Gastrocnemius medialis (tissue), 4 donors: Measurements from ENCODE around the gene COPS7A. TPM values are rescaled to one million over a fixed set of nuclear protein-coding genes. Genes with fewer than 3 reads are reported as not detected.
A peak's percentile ranks its signal among the peaks of the same experiment; 100 is the strongest.

Source experiments
- ATAC-seq, 2 donors: fragments of 150-250 bp; one replicate each; pipeline ENCODE4 v1.9.1; 2016
- DNase-seq, 2 donors: peaks; one replicate each; pipeline ENCODE4 v3.0.0-alpha.2; 2019
- H3K27ac ChIP-seq, 4 donors: fragments of 200-600 bp; sonication (generic); 1 replicate in 1 of 4; 2 replicates in 3 of 4; pipeline ENCODE4 v1.5.1; 2016 to 2018; ENCODE audit warnings: mild to moderate bottlenecking in 2 of 4, moderate library complexity in 1 of 4
- H3K27me3 ChIP-seq, 3 donors: fragments of 200-600 bp; sonication (generic) in 2 of 3; 1 replicate in 1 of 3; 2 replicates in 2 of 3; pipeline versions ENCODE4 v1.5.1 to v1.6.0; 2016 to 2019; ENCODE audit warnings: mild to moderate bottlenecking in 1 of 3, moderate library complexity in 1 of 3
- H3K36me3 ChIP-seq, 2 donors: fragments of 200-600 bp; sonication (generic) in 1 of 2; one replicate each; pipeline ENCODE4 v1.5.1; 2017 to 2018
- H3K4me1 ChIP-seq, 2 donors: fragments of 200-600 bp; sonication (generic) in 1 of 2; one replicate each; pipeline ENCODE4 v1.5.1; 2016 to 2017; ENCODE audit warnings: mild to moderate bottlenecking in 2 of 2
- H3K4me3 ChIP-seq, 4 donors: fragments of 200-600 bp; sonication (generic) in 3 of 4; 1 replicate in 1 of 4; 2 replicates in 3 of 4; pipeline ENCODE4 v1.5.1; 2016 to 2019; ENCODE audit warnings: mild to moderate bottlenecking in 2 of 4
- H3K9me3 ChIP-seq, 3 donors: fragments of 200-600 bp; sonication (generic) in 2 of 3; 1 replicate in 1 of 3; 2 replicates in 2 of 3; pipeline ENCODE4 v1.5.1; 2016 to 2019
- CTCF ChIP-seq, 5 experiments: fragments of 450-650 bp in 3 of 5; fragments of 200-600 bp in 2 of 5; sonication (generic) in 2 of 5; IDR thresholded peaks in 4 of 5; conservative IDR thresholded peaks in 1 of 5; 1 replicate in 4 of 5; 2 replicates in 1 of 5; pipeline ENCODE4 v1.5.1; 2016 to 2019; ENCODE audit warnings: antibody characterized with exemption in 5 of 5, mild to moderate bottlenecking in 3 of 5, moderate library complexity in 3 of 5
- POLR2A ChIP-seq, 2 donors: fragments of 450-650 bp; IDR thresholded peaks; one replicate each; pipeline ENCODE4 v1.6.1; 2017; ENCODE audit warnings: antibody characterized with exemption in 2 of 2, mild to moderate bottlenecking in 2 of 2, moderate library complexity in 2 of 2
- in situ Hi-C, 4 donors: fragments of 200-750 bp; cut with MboI; loops; one replicate each; pipeline versions ENCODE4 v1.15.0 to v1.8.0; 2017; ENCODE audit warnings: low sequenced_read_pairs in 4 of 4
- intact Hi-C: fragments of 100-400 bp; cut with DNase I; formaldehyde crosslinking; loops from one replicate; pipeline ENCODE4 v1.15.1; 2023; ENCODE audit warnings: low total_unique reads
- total RNA-seq, 4 donors: library from RNA; depleted of rRNA; stranded (reverse); fragments of >200 nt; gene quantifications; one replicate each; pipeline versions ENCODE4 v1.1.0 to v1.2.3, GENCODE V29; 2016

COPS7A gene
- total RNA-seq, 4 donors from 2014 or later, result 82.0 to 132 (median 99.0) TPM

GRCh38 chr12:6729186-6729585 lies 5.3 kb downstream of the COPS7A start:
- intact Hi-C loops, result no loop called here
- DNase-seq (no peak), ATAC-seq (no peak)
- Histone ChIP-seq H3K4me3 (no peak overlapping the region), H3K9me3 (no peaks in the 10 kb centered on the region), H3K27ac (no peak overlapping the region), H3K4me1 (peaks cover 6 to 9% of the 10 kb centered on the region in 2 donors), H3K36me3 (peaks cover 2 to 57% of the 10 kb centered on the region in 2 donors), H3K27me3 (no peaks in the 10 kb centered on the region)
- in situ Hi-C loops, result loop anchor here in 1 of 4 donors (10.0 kb wide), 1 partner anchor 64 kb away; the partner anchor contains the start of gene ING4
- TF ChIP-seq POLR2A (IDR thresholded peaks at IDR 0.05), result no peak
- no peak for TF ChIP-seq CTCF (IDR thresholded peaks at IDR 0.05 in 4 of 5, conservative IDR thresholded peaks at IDR 0.05 in 1 of 5)

GRCh38 chr12:6730169-6730568 lies 6.3 kb downstream of the COPS7A start:
- TF ChIP-seq POLR2A (IDR thresholded peaks at IDR 0.05) (no peak), CTCF (IDR thresholded peaks at IDR 0.05 in 4 of 5, conservative IDR thresholded peaks at IDR 0.05 in 1 of 5) (no peak)
- in situ Hi-C loops (loop anchor here in 1 of 4 donors (10.0 kb wide), 1 partner anchor 115 kb away; the partner anchor contains the start of gene GNB3), intact Hi-C loops (no loop called here)
- no peaks in the 10 kb centered on the region for H3K27me3 ChIP-seq
- no peak for ATAC-seq
- no peaks in the 10 kb centered on the region for H3K9me3 ChIP-seq
- no peaks in the 10 kb centered on the region for H3K4me1 ChIP-seq
- no peak overlapping the region for H3K27ac ChIP-seq
- no peak for DNase-seq
- H3K4me3 ChIP-seq, result no peak overlapping the region
- H3K36me3 ChIP-seq, result peaks cover 2 to 56% of the 10 kb centered on the region in 2 donors

- DNase-seq, result no peak
- H3K27ac ChIP-seq, result peak overlapping the region in 3 of 4 donors; percentile 69 to 76 (median 76)
- peaks cover 0 to 9% of the 10 kb centered on the region in 2 donors for H3K4me1 ChIP-seq
- H3K27me3 ChIP-seq, result no peaks in the 10 kb centered on the region
- no peak for ATAC-seq
- intact Hi-C loops (loop anchor here (1.0 to 5.0 kb wide), 3 partner anchors 19 to 93 kb away; partner anchors contain the start of genes MLF2 and P3H3), in situ Hi-C loops (loop anchor here in 1 of 4 donors (5.0 to 10.0 kb wide), 2 partner anchors 48 to 110 kb away; partner anchors contain the start of gene GNB3)
- TF ChIP-seq CTCF (IDR thresholded peaks at IDR 0.05 in 4 of 5, conservative IDR thresholded peaks at IDR 0.05 in 1 of 5) (no peak), POLR2A (IDR thresholded peaks at IDR 0.05) (no peak)
- H3K4me3 ChIP-seq, result no peak overlapping the region
- H3K36me3 ChIP-seq, result peaks cover 0 to 28% of the 10 kb centered on the region in 2 donors
- no peaks in the 10 kb centered on the region for H3K9me3 ChIP-seq
Observed at GRCh38 chr12:6734506-6735387, 10.9 kb downstream of the COPS7A start.

GRCh38 chr12:6735448-6736191 lies 11.8 kb downstream of the COPS7A start:
- ATAC-seq (peak; percentile 94 to 95), DNase-seq (peak; percentile 43 to 72)
- intact Hi-C loops (loop anchor here (1.0 to 5.0 kb wide), 3 partner anchors 18 to 92 kb away; partner anchors contain the start of genes MLF2 and P3H3), in situ Hi-C loops (loop anchor here in 1 of 4 donors (5.0 to 10.0 kb wide), 2 partner anchors 47 to 109 kb away; partner anchors contain the start of gene GNB3)
- peaks cover 0 to 19% of the 10 kb centered on the region in 2 donors for H3K36me3 ChIP-seq
- no peak overlapping the region for H3K4me3 ChIP-seq
- H3K9me3 ChIP-seq, result no peaks in the 10 kb centered on the region
- TF ChIP-seq POLR2A (IDR thresholded peaks at IDR 0.05) (no peak), CTCF (IDR thresholded peaks at IDR 0.05 in 4 of 5, conservative IDR thresholded peaks at IDR 0.05 in 1 of 5) (peak; percentile 59 to 78 (median 70))
- H3K27me3 ChIP-seq, result no peaks in the 10 kb centered on the region
- peaks cover 0 to 9% of the 10 kb centered on the region in 2 donors for H3K4me1 ChIP-seq
- peak overlapping the region; percentile 66 to 76 (median 72) for H3K27ac ChIP-seq
